ENCODE results near the gene D2HGDH. TPM values are rescaled to one million over a fixed set of nuclear protein-coding genes. Genes with fewer than 3 reads are reported as not detected.

Gene D2HGDH
- total and polyA plus RNA-seq, 2 of the 13 experiments (the other 11 are each of a cell fraction or from before 2014, with no cell fraction given) = 19.2 to 20.3 TPM

- ATAC-seq = no peak
- Histone ChIP-seq H3K27ac (ENCODE audit: extremely low read length, insufficient read depth, low read length) (no peak overlapping the region), H3K36me3 (replicated peaks in 1 of 2; ENCODE audit: control insufficient read depth in 1 of 2, insufficient read depth in 2 of 2, low read length in 2 of 2) (peaks cover 10 to 32% of the 10 kb centered on the region in 2 experiments; a peak in 4 of 5 replicates), H2AFZ (ENCODE audit: low read length) (no peak overlapping the region), H3K9me3 (ENCODE audit: low read length) (no peaks in the 10 kb centered on the region), H3K4me3 (replicated peaks in 1 of 3; ENCODE audit: insufficient read depth in 1 of 3, low read depth in 2 of 3, low read length in 3 of 3) (no peak overlapping the region), H4K20me1 (ENCODE audit: insufficient read depth, low read length) (no peaks in the 10 kb centered on the region), H3K4me1 (ENCODE audit: insufficient read depth, low read length) (peaks cover 27% of the 10 kb centered on the region), H3K4me2 (ENCODE audit: low read depth, low read length) (no peak overlapping the region), H3K9ac (ENCODE audit: insufficient read depth, low read depth, low read length) (no peak overlapping the region), H3K27me3 (ENCODE audit: control insufficient read depth in 1 of 2, insufficient read depth in 2 of 2, low read length in 2 of 2) (no peaks in the 10 kb centered on the region; a peak in 1 of 5 replicates), H3K79me2 (ENCODE audit: insufficient read depth, low read length) (no peaks in the 10 kb centered on the region)
- POLR2A ChIA-PET = interaction anchor here (1.6 to 1.7 kb wide), 2 partner anchors 9 to 28 kb away, joined by 5 to 7 read pairs; partner anchors contain the start of gene D2HGDH
- no peak for DNase-seq (ENCODE audit: low spot score)
- TF ChIP-seq ZNF230 (CRISPR knock-in tag; IDR thresholded peaks at IDR 0.05) (no peak), NFIB (CRISPR knock-in tag; IDR thresholded peaks at IDR 0.05; ENCODE audit: borderline replicate concordance) (no peak), MIER3 (CRISPR knock-in tag; IDR thresholded peaks at IDR 0.05; ENCODE audit: borderline replicate concordance) (no peak), ZBTB3 (CRISPR knock-in tag; IDR thresholded peaks at IDR 0.05; ENCODE audit: borderline replicate concordance, low read depth) (no peak), ZNF382 (CRISPR knock-in tag; IDR thresholded peaks at IDR 0.05; ENCODE audit: borderline replicate concordance) (no peak), HIVEP1 (CRISPR knock-in tag; IDR thresholded peaks at IDR 0.05) (no peak), CSRNP1 (CRISPR knock-in tag; IDR thresholded peaks at IDR 0.05) (no peak), MYC (CRISPR knock-in tag; IDR thresholded peaks at IDR 0.05; ENCODE audit: borderline replicate concordance) (no peak), NONO (IDR thresholded peaks at IDR 0.05) (no peak), NONO (CRISPR knock-in tag; conservative IDR thresholded peaks at IDR 0.05) (no peak), U2AF2 (IDR thresholded peaks at IDR 0.05; ENCODE audit: low read depth, low read length) (no peak), HOXA9 (CRISPR knock-in tag; IDR thresholded peaks at IDR 0.05; ENCODE audit: borderline replicate concordance) (no peak), ZNF562 (CRISPR knock-in tag; IDR thresholded peaks at IDR 0.05; ENCODE audit: borderline replicate concordance) (no peak), RBM22 (optimal IDR thresholded peaks at IDR 0.05; ENCODE audit: low read length) (no peak), ZBTB34 (CRISPR knock-in tag; IDR thresholded peaks at IDR 0.05) (no peak), ZNF44 (CRISPR knock-in tag; IDR thresholded peaks at IDR 0.05) (no peak), ZNF768 (CRISPR knock-in tag; IDR thresholded peaks at IDR 0.05) (no peak), ZNF772 (CRISPR knock-in tag; IDR thresholded peaks at IDR 0.05) (no peak), GATA4 (IDR thresholded peaks at IDR 0.05; ENCODE audit: borderline replicate concordance, low read depth) (no peak)
- no TSS peak for BruUV-seq (replicated peaks)
- WGBS (ENCODE audit: low lambda C conversion rate) = 97% methylated on average over 12 of the region's 16 CpGs
- CTCF ChIA-PET (ENCODE audit: low intra/inter-chr PET ratio, low total read pairs) = no interaction called here
- intact Hi-C loops (cut with micrococcal nuclease; ENCODE audit: unreplicated experiment) = no loop called here
- FAIRE-seq = no peak
- in situ Hi-C loops (cut with HindIII; ENCODE audit: extremely low pct_ligation_motif_present, low pct_unique_long_range_greater_than_20kb) = no loop called here
These were observed 9.2 kb downstream of the D2HGDH start for GRCh38 chr2:241743620-241744019.

Measured in HepG2 (cell line).